Endothelial cell of hepatic sinusoid (primary cell): Measurements from ENCODE around the gene MRPL20.
"Not testable (repeated sequence)": the region's sequence is repeated elsewhere in the genome, so short reads cannot be mapped to it uniquely, and the experiment has no call there.

ENCODE experiments used
- in situ Hi-C: cut with HindIII; loops from 2 replicates; pipeline ENCODE4 v1.10.0; 2017; ENCODE audit warnings: low sequenced_read_pairs

The MRPL20 gene

DNA sequence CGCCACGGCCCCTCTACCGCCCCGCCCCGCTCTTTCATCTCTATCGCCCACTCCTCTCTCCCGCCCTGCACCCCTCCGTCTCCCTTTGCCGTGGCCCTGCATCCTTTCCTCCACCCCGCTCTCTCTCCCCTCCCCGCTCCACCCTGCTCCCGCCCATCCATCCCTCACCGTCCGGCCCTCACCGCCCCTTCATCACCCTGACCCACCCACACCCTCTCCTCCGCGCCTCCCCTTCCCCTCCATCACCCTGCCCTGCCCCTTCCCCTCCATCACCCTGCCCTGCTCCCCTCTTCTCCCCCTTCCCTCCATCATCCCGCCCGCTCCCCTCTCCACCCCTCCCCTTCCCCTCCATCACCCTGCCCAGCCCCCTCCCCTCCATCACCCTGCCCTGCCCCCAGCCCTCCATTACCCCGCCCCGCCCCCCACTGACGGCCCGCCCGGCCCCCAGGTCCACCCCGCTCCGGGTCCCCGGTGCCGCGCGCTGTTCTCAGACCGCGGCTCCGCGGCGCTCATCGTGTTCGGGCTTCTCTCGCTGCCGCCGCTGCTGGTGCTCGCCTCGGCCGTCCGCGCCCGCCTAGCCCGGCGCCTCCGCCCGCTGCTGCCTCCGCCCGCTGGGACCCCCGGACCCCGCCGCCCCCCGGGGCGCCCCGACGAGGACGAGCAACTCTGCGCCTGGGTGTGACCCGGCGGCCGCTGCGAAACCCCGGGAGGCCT is 20.2 kb upstream of the MRPL20 start:
- in situ Hi-C loops: no loop called here

DNA sequence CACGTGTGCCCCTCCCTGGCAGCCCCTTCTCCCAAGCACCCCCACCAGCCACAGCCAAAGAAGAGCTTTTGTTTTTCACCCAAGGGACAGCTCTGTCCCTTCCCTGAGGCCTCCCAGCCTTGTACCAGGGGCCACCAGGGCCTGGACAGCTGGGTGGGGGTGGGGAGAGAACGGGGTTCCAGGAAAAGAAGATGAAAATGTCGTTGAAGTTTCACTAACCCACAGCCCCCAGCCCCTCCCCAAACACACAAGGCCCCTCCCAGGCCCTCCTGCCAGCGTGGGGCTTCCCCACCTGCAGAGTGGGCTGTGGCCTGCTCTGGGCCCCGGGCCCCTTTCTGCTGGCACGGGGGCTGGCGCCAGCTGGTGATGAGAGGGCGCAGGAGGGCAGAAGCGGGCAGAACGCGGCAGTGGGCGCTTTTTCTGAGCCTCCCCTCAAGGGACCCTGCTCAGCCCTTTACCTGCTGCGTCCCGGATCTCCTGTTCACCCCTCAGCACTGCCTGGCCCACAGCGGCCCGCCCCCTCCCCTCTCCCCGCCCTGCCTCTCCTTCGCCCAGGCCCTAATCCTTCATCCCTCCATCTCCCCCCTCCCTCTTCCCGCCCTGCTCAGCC is 19.5 kb upstream of the MRPL20 start:
- in situ Hi-C loops: no loop called here

DNA sequence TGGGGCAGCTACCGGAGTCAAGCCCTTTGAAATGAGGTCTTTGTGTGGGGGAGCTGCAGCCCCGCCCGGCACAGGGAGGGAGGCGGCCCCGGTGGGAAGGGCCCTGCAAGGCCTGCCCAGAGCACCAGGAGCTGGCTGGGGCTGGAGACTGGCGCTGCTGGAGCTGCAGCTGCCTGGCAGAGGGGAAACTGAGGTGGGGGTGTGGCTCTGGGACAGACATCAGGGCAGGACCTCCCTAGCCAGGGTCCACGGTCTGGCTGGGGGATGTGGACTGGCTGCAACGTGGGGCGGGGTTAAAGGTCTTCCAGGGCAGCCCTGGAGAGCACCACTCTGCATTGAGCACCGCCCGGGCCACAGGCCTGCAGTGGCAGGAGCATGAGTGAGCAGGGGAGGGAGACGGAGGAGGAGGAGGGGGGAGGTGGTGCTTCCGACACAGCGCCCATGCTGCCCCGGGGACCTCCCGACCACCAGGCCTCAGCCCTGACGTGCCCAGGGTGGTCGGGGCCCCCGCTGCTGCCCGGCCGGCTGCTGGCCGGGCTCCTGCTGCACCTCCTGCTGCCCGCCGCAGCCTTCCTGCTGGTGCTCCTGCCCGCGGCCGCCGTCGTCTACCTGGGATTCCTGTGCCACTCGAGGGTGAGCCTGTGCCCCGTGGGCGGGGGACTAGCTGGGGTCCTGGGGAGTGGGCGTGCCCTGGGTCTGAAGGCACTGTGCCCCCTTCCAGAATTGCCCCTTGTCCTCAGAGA is 18.8 kb upstream of the MRPL20 start:
- in situ Hi-C loops: no loop called here

DNA sequence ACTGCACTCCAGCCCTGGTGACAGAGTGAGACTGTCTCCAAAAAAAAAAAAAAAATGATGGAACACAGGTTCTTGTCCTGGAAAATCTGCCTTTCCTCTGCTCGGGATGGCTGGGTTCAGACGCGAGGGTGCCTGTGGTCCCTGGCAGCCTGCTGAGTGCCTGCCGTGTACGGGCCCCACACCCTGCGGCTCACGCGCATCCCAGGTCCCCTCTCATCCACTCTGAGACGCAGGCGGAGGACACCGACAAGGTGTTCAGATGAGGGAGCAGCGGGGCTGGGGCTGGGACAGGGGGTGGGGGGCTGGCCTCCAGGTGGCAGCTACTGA is 18.3 kb upstream of the MRPL20 start:
- in situ Hi-C loops: no loop called here

DNA sequence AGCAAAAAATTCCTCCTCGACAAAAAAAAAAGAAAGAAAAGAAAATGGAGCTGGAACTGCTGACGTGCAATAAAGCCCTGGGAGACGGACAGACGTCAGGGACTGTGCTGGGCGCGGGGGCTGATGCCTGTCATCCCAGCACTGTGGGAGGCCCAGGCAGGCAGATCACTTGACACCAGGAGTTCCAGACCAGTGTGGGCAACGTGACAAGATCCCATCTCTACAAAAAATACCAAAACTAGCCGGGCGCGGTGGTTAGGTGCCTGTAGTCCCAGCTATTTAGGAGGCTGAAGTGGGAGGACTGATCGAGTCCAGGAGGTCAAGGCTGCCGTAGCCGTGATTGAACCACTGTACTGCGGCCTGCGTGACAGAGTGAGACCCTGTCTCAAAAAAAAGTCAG is 17.6 kb upstream of the MRPL20 start:
- in situ Hi-C loops: no loop called here

DNA sequence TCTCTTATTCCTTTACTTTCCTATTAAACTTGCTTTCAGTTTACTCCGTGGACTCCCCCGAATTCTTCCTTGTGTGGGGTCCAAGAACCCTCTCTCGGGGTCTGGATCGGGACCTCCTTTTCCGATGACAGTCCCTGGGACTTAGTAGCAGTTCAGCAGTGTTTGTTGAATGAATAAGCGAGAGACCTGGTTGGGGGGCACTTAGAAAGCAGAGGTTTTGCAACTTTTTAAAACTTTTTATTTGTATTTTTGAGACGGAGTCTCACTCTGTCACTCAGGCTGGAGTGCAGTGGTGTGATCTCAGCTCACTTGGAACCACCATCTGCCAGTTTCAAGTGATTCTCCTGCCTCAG is 16.1 kb upstream of the MRPL20 start:
- in situ Hi-C loops: no loop called here

DNA sequence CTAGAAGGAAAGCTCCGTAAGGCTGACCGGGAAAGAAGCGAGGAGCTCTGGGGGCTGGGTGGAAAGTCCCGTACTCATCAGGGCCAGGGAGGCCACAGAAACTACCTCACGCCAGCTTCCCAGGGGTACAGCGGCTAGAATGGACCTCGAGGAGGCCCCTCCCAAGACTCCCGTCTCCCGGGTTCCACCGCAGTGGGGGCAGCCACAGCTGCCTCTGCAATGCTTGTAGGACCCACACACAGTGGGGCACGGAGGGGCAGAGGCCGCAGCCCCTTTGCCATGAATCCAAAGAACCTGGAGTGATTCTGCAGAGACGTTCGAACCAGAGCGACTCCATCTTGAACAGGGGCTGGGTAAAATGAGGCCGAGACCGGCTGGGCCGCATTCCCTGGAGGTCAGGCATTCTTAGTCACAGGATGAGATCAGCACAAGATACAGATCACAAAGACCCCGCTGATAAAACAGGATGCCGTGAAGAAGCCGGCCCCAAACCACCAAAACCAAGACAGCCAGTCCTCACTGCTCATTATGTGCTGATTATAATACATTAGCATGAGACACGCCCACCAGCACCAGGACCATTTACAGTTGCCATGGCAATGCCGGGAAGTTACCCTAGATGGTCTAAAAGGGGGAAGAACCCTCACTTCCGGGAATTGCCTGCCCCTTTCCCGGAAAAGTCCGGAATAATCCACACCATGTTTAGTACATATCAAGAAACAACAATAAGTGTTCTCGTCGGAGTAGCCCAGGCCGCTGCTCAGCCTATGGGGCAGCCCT is 15.6 kb upstream of the MRPL20 start:
- in situ Hi-C loops: no loop called here

DNA sequence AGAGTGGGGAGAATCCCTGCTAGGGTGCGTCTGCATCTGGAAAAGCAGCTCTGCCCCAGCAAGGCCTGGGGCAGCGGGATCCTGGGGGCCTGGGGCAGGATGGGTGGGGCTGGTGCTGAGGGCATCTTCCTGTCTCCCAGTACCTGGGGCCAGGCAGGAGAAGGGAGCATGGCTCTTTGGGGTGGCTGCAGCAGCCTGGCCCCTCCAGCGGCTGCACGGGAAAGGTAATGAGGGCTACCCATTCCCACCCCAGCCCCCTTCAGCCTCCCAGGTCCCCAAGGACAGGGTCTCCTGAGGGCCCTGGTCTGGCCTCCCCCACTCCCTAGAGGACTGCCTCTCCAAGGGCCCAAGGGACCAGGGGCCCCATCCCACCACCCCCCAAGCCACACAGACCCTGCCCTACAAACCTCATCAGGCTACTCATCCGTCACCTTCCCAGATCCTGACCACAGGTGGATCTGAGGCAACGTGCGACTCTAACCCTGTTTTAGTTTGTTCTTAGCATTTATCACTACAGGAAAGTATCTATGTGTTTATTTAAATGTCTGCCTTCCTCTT is 14.9 kb upstream of the MRPL20 start:
- in situ Hi-C loops: no loop called here

DNA sequence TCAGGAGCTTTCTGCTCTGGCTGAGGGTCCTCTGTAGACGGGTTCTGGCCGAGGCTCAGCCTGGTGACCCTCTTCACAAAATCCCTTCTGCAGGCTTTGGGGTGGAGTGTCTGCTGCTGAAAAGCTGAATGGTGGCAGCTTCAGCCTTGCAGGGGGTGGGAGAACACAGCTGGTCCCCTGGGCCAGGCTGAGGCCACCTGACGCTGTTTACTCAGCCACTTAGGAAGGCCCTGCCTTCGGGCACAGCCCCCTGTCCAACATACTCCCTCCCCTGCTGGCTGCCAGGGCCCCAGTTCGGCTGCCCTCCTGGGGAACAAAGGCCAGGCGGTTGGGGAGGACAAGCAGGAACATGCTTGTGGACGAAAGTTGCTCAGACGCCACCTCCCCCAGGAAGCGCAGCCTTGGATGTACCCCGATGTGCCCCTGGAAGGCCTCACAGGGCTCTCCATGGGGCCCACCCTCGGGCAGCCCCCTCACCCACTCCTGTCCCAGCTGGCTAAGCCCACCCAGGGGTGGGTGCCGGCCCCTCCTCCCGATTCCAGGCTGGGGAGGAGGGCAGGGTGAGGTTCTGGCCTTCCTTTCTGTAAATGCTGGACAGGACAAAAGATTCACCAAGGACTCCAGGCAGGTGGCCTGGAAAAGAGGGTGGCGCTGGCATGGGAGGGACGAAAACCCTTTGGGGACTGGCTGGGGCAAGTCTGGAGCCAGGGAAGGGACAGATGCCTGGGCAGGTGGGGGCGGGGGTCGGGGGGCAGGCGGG is 14.2 kb upstream of the MRPL20 start, which contains the start of gene ANKRD65:
ANKRD65 (minus strand) TSS at position 130 of the 760 bp plus-strand sequence. CDS start 271 bp downstream, outside the sequence.
- in situ Hi-C loops: no loop called here

DNA sequence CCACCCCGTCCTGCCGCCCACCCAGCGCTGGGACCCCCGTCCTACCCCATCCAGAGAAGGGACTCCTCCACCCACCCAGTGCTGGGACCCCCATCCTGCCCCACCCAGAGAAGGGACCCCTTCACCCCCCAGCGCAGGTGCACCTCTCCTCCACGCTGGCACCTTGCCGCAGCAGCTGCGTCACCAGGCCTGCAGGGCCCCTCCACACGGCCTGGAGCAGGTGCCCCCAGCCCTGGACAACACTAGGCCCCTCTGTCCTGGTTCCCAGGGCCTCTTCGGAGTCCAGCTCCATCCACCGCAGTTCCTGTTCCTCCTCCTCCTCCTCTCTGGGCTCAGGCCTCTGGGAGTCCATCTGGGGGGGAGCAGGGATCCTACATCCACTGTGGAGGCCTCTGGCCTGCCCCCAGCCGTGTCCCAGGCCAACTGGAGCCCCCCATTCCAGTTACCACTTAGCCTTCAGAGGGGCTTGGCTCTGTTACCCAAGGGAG is 13.6 kb upstream of the MRPL20 start:
- in situ Hi-C loops: no loop called here

DNA sequence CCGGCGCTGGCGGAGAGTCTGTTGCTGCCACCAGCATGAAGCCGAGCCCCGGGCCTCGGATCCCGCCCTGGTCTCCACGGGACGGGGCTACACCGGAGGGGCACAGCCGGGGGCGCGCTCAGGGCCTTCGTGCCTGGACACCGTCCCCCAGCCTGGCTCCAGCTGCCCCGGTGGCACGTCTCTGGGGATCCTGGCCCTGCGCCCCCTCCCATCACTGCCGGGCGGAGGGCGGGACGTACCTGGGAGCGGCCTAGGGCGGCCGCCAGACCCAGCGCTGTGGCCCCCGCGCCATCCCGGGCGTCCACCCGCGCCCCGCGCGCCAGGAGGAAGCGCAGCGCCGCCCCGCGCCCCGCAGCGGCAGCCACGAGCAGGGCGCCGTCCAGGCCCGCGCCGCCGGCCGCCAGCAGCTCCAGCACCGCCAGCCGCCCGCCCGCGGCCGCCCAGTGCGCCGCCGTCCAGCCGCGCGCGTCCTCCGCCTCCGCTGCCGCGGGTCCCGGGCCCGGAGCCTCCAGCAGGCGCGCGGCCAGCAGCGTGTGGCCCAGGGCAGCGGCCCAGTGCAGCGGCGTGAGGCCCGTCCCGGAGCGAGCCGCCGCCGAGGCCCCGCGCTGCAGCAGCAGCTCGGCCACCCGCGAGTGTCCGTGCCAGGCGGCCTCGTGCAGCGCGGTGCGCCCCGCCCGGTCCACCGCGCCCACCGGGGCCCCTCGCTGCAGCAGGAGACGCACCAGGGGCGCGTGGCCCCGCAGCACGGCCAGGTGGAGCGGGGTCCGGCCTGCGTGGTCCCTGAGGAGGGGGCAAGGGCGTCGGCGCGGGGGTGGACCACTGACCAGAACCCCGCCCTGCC is 12.9 kb upstream of the MRPL20 start:
- in situ Hi-C loops: no loop called here

DNA sequence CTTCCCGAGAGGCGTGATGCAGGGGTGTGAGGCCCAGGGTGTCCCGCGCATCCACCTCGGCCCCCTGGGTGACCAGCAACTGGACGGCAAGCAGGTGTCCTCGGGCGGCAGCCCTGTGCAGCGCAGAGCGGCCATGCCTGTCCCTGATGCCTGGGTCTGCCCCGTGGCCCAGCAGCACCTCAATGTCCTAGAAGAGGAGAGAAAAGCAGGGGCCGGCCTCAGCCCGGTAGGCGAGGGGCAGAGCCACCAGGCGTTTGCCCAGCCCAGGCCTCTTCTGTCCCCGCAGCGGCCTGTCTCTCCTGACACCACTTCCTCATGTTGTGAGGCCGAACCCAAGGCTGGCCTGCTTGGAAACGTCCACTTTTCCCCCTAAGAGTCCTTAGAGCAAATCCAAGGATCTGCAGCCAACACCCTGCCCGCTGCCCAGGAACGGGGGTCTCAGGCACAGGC is 12.3 kb upstream of the MRPL20 start:
- in situ Hi-C loops: no loop called here

DNA sequence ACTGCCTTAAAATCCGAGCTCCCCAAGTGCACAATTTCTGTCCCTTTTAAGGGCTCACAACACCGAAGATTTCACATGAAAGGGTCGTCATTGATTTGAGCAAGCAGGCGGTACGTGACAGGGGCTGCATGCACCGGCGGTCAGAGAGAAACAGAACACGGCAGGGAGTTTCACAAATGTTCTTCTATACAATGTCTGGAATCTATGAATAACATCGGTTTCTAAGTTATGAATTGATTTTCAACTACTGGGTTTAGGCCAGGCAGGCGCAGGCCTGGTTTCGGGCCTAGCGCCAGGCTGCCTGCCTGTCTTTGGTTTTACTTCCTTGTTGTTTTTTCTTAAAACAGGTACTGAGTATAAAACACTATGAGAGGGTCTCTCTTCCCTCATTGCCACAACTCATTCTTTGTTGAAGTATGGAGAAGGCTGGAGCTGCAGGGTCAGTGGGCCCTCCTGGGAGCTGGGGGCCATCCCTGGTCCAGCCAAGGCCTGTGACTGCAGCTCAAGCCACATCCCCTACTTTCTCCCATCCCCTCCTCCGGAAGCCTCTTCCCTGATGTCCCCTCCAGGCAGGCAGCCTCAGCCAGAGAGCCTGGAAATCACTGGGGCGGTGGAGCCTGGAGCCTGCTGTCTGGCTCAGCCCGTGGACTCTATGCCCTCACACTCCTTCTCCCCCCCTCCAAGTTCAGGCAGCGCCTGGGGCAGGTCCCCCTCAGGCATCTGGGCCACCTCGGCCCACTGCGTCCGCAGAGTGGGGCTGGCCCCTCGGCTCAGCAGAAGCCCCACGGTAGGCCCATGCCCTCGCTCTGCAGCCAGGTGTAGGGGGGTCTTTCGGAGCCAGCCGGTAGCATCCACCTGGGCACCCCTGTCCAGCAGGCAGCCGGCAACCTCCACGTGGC is 11.6 kb upstream of the MRPL20 start:
- in situ Hi-C loops: no loop called here

DNA sequence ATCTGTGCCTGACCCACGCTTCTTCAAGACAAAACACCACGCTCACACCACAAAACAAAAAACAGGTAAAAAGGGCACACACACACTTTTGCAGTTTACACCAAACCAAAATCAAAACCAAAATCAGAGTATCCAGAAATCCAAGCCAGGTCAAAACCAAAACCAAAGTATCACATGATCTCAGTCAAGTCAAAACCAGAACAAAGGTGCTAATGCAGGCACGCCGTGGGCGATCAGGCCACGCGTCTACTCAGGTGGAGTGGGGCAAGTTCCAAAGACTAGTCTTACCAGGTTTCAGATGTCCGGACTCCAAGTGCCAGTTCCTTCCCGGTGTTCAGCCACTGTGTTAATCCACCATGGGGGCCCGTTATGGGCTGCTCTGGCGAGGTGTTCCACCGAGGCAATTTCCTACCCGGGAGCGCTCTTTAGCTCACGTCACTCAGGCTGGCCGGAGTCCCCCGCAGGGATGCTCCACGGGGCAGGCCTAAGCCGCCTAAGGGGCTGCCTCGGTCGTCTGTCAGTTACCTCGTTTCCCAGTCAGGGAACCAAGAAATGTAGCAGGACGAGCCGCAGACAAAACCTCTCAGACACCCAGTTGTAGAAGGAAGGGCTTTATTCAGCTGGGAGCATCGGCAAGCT is 10.9 kb upstream of the MRPL20 start:
- in situ Hi-C loops: not testable (repeated sequence)

DNA sequence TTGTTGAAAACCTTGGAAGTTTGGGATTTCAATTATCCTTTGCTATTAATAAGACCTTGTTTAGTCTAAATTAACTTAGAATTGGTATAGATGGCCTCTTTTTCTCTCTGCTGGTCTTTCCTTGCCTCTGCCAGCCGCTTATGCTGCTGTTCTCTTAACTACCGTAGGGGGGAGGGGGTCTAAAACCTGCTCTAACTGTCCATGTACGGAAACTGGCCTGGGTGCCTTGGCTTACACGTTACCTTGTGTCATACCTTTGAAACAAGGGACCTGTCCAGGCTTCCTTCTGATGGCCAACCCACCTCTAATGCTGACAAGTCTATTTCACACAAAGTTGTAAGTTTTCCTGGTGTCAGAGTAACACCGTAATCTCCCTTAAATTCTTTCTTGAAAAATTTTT is 10.3 kb upstream of the MRPL20 start:
- in situ Hi-C loops: not testable (repeated sequence)

DNA sequence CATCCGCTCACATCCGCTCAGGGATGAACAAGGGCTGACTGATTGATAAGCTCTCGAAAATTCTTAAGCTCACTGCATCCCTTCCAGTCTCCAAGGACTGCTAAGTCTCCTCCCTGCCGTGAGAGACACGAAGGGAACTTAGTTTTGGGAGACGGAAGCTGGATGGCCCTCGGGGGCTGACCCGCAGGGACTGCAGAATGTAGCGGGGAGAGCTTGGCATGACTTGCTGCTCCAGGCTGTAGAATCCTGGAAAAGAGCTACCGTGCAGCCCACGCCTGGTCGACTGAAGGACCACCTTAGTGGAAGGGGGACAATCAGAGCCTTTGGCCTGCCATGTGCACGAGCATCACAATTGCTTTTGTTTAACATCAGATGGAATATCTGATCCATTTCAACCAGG is 8.7 kb upstream of the MRPL20 start:
- in situ Hi-C loops: no loop called here

DNA sequence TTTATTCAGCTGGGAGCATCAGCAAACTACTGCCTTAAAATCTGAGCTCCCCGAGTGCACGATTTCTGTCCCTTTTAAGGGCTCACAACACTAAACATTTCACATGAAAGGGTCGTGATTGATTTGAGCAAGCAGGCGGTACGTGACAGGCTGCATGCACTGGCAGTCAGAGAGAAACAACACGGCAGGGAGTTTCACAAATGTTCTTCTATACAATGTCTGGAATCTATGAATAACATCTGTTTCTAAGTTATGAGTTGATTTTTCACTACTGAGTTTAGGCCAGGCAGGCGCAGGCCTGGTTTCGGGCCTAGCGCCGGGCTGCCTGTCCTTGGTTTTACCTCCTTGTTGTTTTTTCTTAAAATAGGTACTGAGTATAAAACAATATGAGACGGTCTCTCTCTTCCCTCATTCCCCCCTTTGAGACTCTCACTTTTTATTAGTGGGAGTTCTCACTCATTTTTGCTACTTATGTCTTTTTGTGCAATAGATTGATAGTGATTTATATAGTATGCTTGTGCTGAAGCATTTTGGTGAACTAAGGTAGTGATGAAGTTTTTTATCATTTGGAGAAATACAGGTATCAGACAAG is 5.3 kb upstream of the MRPL20 start:
- in situ Hi-C loops: not testable (repeated sequence)
